HFFc6 (cell line): Measurements from ENCODE around the gene CD84. TPM values are rescaled to one million over a fixed set of nuclear protein-coding genes. Genes with fewer than 3 reads are reported as not detected.
"Not testable (repeated sequence)": the region's sequence is repeated elsewhere in the genome, so short reads cannot be mapped to it uniquely, and the experiment has no call there.

ENCODE experiments used
- DNase-seq: peaks from one replicate; pipeline ENCODE4 v3.0.0-alpha.2; 2018
- H3K27ac Mint-ChIP-seq: 2 replicates; pipeline ENCODE4 v1.8.0; 2020; ENCODE audit warnings: mild to moderate bottlenecking, mixed read lengths
- H3K27me3 Mint-ChIP-seq: 2 replicates; pipeline ENCODE4 v1.8.0; 2021; ENCODE audit warnings: mild to moderate bottlenecking, moderate library complexity, mixed read lengths; ENCODE audit not compliant: insufficient read depth
- H3K36me3 Mint-ChIP-seq: 2 replicates; pipeline ENCODE4 v1.8.0; 2021; ENCODE audit warnings: low read depth, mixed read lengths
- H3K4me1 Mint-ChIP-seq: 2 replicates; pipeline ENCODE4 v1.8.0; 2020; ENCODE audit warnings: low read depth, mixed read lengths
- H3K4me3 Mint-ChIP-seq: 2 replicates; pipeline ENCODE4 v1.8.0; 2020; ENCODE audit warnings: mild to moderate bottlenecking, moderate library complexity, mixed read lengths
- H3K9me3 Mint-ChIP-seq: 2 replicates; pipeline ENCODE4 v1.8.0; 2020; ENCODE audit warnings: mild to moderate bottlenecking, mixed read lengths
- long read RNA-seq: library from polyadenylated mRNA; unstranded; transcript quantifications from one replicate; pipeline ENCODE4 v2.0.0, GENCODE V29; 2019
- total RNA-seq, 6 experiments: library from RNA; stranded (reverse); fragmentation: NEBNext Ultra II Directional; extraction: Animal tissue kit (Norgen Biotek cat#: 25700); gene quantifications; 2 replicates in 1 of 6; 3 replicates in 5 of 6; pipeline ENCODE4 v1.2.3, GENCODE V29; 2021
- TF ChIP-seq, protein P1 (sequence below): fragments of 200-600 bp; sonication (generic); IDR thresholded peaks from 2 replicates; pipeline ENCODE4 v1.5.0; 2021; ENCODE audit warnings: antibody characterized with exemption, mild to moderate bottlenecking

CD84 gene
- total RNA-seq, result not detected
- long read RNA-seq, result 0 reads

DNA sequence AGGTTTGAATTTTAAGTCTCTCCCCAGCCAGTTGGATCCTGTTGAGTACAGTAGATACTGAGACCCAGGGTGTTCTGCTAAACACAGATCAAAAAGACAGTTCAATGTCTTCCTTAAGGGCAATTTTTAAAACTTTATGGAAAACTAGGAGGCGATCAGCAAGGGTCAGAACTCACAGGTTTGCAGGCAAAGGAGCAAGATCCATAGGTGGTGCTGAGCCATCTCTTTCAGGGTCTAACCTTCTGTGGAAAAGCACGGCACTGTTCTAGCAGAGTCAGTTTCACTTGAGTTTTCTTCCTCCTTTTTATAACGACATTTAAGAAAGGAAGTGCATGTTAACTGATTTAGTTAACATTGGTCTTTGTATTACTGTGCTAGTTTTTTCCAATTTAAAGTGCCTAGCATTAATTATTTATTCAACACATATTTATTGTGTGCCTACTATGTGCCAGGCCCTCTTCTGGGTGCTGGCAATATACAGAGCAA is at the start of gene CD84:
TSS of gene CD84 (minus strand) at position 281 of the 486 bp plus-strand sequence. CDS start at position 222, 59 bp downstream.
- Mint-ChIP-seq H3K4me1 (no peaks in the 10 kb centered on the region), H3K4me3 (no peak within 1 kb of the TSS), H3K9me3 (no peaks in the 10 kb centered on the region), H3K27me3 (no peaks in the 10 kb centered on the region), H3K36me3 (no peaks in the 10 kb centered on the region), H3K27ac (no peak within 1 kb of the TSS)
- DNase-seq, result no peak
- TF ChIP-seq, protein P1, sequence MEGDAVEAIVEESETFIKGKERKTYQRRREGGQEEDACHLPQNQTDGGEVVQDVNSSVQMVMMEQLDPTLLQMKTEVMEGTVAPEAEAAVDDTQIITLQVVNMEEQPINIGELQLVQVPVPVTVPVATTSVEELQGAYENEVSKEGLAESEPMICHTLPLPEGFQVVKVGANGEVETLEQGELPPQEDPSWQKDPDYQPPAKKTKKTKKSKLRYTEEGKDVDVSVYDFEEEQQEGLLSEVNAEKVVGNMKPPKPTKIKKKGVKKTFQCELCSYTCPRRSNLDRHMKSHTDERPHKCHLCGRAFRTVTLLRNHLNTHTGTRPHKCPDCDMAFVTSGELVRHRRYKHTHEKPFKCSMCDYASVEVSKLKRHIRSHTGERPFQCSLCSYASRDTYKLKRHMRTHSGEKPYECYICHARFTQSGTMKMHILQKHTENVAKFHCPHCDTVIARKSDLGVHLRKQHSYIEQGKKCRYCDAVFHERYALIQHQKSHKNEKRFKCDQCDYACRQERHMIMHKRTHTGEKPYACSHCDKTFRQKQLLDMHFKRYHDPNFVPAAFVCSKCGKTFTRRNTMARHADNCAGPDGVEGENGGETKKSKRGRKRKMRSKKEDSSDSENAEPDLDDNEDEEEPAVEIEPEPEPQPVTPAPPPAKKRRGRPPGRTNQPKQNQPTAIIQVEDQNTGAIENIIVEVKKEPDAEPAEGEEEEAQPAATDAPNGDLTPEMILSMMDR, result no peak

DNA sequence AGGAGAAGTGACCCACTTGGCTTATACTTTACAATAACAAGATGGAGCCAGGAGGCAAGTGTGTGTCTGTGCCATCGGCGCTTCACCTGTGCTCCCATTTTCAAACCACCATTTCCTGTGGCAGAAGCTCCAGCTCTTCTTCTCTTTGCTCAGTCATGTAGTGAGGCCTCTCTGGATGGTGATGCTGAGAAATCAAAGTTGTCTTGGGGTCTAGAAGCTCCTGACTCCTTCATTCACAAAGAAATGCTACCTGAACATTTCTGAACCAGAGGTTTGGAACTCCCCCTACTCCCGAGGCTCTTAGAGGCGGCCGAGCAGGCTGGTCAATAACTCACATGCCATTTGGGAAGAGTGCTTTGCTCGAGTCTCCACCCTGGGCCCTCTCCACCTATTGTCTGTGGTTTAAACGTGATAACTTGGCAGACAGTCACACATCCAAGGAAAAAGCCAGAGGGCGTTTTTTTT is 49.5 kb upstream of the CD84 start:
- no peak overlapping the region for H3K27ac Mint-ChIP-seq
- no peak for DNase-seq
- no peaks in the 10 kb centered on the region; the same call in none of the 2 replicates for H3K27me3 Mint-ChIP-seq
- no peaks in the 10 kb centered on the region for H3K4me1 Mint-ChIP-seq
- H3K36me3 Mint-ChIP-seq, result no peaks in the 10 kb centered on the region
- H3K4me3 Mint-ChIP-seq, result no peak overlapping the region
- H3K9me3 Mint-ChIP-seq, result no peaks in the 10 kb centered on the region
- TF ChIP-seq, protein P1, result no peak

- H3K27ac Mint-ChIP-seq, H3K36me3 Mint-ChIP-seq, H3K4me3 Mint-ChIP-seq, H3K4me1 Mint-ChIP-seq, H3K9me3 Mint-ChIP-seq, DNase-seq, H3K27me3 Mint-ChIP-seq: not testable (repeated sequence)
Observed at GRCh38 chr1:160627677-160628289, 48.5 kb upstream of the CD84 start.

DNA sequence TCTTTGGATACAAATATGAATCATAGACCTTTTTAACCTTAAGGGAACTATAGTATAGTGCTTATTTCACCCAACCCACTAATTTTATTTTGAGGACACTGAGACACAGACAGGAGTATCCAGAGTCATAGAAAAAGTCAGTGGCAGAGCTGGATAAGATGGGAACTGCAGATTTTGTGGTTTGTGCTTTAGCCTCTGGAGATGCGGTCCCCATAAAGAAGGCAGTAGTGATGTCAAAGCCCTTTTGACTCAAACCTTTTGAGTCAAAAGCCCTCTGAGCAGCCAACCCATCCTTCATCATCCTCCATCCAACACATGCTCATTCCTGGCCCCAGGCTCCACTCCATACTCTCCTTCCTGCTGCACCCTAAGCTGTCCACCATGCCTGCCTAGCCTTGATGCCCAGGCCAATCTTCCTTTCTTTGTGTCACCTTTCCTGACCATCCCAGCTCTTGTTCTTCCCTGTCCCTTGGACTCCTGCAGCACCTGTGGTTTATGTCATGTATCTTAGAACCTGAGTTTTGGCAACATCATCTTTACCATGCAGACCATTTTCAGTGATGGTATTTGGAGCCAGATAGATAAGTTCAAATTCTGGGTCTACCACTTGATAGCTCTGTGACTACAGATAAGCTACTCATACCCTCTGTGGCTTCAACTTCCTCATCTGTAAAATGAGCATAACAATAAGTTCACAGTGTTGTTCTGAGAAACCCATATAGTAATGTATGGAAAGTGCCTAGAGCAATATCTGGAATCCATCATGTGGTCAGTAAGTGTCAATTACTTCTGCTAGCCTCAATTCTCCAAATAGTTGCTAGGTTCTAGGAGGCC is 47.4 kb upstream of the CD84 start:
- Mint-ChIP-seq H3K9me3 (no peaks in the 10 kb centered on the region), H3K4me3 (no peak overlapping the region), H3K36me3 (no peaks in the 10 kb centered on the region), H3K27ac (no peak overlapping the region), H3K27me3 (no peaks in the 10 kb centered on the region; the same call in none of the 2 replicates), H3K4me1 (no peaks in the 10 kb centered on the region; the same call in 1 of the 2 replicates)
- DNase-seq, result no peak
- TF ChIP-seq, protein P1, result no peak

DNA sequence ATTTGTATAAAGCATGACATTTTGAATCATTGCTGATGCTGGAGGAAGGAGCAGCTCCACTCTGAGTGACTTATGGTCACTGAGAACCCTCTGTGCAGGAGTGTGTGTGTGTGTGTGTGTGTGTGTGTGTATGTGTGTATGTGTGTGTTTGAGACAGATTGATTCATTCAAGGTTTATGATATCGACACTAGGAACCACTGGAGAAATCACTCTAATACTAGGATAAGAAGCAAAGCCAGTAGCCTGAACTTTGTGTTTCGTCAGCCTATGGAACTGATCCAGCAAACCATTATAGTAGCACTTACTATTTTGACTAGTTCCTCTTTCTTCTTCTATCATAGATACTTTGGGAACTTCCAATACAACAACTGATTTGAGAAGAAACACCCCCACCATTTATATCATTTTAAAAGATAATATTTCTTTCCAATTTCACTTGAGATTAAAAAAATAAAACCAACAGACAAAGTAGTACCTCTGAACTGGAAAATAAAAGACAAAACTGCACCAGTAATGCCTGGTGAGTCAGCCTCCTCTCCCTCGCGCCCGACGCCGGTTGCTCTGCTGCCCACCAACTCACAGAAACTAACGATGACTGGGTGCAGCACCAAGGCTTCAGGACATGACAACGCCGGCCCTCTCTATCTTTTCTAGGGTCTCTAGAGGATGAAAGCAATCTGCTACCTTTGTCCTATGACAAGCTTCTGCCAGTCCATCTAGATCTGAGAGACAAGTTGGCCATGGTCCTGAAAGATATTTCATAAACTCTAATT is 46.6 kb upstream of the CD84 start:
- no peaks in the 10 kb centered on the region for H3K36me3 Mint-ChIP-seq
- H3K27ac Mint-ChIP-seq, result no peak overlapping the region
- TF ChIP-seq, protein P1, result no peak
- no peaks in the 10 kb centered on the region; the same call in 1 of the 2 replicates for H3K27me3 Mint-ChIP-seq
- no peak for DNase-seq
- H3K4me1 Mint-ChIP-seq, result no peaks in the 10 kb centered on the region; the same call in 1 of the 2 replicates
- no peaks in the 10 kb centered on the region for H3K9me3 Mint-ChIP-seq
- no peak overlapping the region for H3K4me3 Mint-ChIP-seq
